Activated CD4-positive, alpha-beta T cell treated with anti-CD3 and anti-CD28 coated beads, Interleukin-2, amount 10 ng/mL, durations not matched to agents 24 days and 14 days (primary cell): Measurements from ENCODE around the gene PIMREG. TPM values are rescaled to one million over a fixed set of nuclear protein-coding genes. Genes with fewer than 3 reads are reported as not detected.
"Not testable (repeated sequence)": the region's sequence is repeated elsewhere in the genome, so short reads cannot be mapped to it uniquely, and the experiment has no call there.

Experiments
- DNase-seq: peaks from one replicate; pipeline ENCODE4 v3.0.0; 2022
- H3K27ac Mint-ChIP-seq: one replicate; pipeline ENCODE4 v1.8.0; 2022; ENCODE audit warnings: mild to moderate bottlenecking, mixed read lengths
- H3K27me3 Mint-ChIP-seq: one replicate; pipeline ENCODE4 v1.8.0; 2022; ENCODE audit warnings: mixed read lengths
- H3K36me3 Mint-ChIP-seq: one replicate; pipeline ENCODE4 v1.8.0; 2022; ENCODE audit warnings: low read depth, mild to moderate bottlenecking, mixed read lengths
- H3K4me1 Mint-ChIP-seq: one replicate; pipeline ENCODE4 v1.8.0; 2021; ENCODE audit warnings: mixed read lengths
- H3K4me3 Mint-ChIP-seq: one replicate; pipeline ENCODE4 v1.8.0; 2022; ENCODE audit warnings: mild to moderate bottlenecking, moderate library complexity, mixed read lengths
- H3K9me3 Mint-ChIP-seq: one replicate; pipeline ENCODE4 v1.8.0; 2021; ENCODE audit warnings: mixed read lengths
- intact Hi-C: fragments of 100-400 bp; cut with micrococcal nuclease; formaldehyde crosslinking; loops from one replicate; pipeline ENCODE4 v1.15.1; 2023
- total RNA-seq: library from RNA; stranded (reverse); gene quantifications from 2 replicates; pipeline ENCODE4 v1.2.3, GENCODE V29; 2022

PIMREG gene
- total RNA-seq, 1 donor from 2014 or later, result 4.6 TPM

DNA sequence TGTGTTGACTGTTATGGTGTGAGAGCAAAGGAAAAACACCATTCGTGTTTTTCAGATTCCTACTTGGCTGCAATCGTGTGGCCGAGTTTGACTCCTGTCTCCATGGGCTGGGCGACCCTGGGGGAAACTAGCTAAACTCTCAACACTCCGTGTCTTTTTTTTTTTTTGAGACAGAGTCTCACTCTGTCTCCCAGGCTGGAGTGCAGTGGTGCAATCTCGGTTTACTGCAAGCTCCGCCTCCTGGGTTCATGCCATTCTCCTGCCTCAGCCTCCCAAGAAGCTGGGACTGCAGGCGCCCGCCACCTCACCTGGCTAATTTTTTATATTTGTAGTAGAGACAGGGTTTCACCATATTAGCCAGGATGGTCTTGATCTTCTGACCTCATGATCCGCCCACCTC is 38.5 kb downstream of the PIMREG start:
- intact Hi-C loops, H3K4me3 Mint-ChIP-seq, DNase-seq, H3K36me3 Mint-ChIP-seq, H3K27me3 Mint-ChIP-seq, H3K4me1 Mint-ChIP-seq, H3K9me3 Mint-ChIP-seq, H3K27ac Mint-ChIP-seq: not testable (repeated sequence)

DNA sequence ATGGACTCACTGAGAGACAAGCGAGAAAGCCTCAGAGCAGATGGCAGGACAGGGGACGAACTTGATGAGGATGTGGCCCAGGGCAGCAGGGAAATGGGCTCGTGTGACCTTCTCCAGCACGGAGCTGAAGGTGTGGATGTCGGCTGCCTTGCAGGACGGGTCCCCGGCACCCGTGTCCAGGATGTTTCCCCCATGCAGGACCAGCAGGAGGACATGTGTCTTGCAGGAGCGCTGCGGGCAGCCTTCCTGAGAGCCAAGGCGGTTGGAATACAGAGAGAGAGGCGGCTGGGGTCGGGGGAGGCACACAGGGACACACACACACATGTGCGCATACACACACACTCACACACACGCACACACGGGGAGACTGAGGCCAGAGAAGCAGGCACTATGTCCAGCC is 39.3 kb downstream of the PIMREG start:
- no peak for DNase-seq
- intact Hi-C loops, result no loop called here
- no peak overlapping the region for H3K27ac Mint-ChIP-seq

DNA sequence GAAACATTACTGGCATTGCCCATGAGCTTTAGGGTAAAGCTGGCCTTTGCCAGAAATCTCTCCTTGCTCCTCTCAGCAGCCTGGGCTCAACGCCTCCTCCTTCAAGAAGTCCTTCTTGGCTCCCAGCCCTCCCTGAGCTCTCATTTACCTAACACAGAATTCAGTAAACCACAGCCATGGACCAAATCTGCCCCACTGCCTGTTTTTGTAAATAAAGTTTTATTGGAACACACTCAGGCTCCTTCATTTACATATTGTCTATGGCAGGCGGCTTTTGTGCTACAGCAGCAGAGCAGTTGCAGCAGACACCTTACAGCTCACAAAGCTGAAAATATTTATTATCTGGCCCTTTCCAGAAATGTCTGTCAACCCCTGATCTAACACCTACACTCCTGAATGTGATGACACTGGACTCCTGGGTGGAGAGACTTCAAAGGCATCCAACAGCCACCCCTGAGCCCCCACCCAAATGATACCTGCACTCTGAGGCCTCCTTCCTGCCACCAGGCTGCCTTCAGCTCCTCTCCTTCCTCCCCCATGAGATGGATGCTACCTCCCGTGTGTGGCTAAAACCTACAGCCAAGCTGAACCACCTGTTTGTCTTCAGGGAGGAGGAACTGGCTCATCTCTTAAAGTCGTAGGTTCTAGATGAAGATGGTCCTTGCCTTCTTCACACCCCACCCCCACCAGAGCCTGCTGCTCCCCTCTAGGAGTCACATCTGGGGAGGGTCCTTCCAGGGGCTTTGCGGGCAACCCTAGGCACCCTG is 41.6 kb downstream of the PIMREG start:
- no peak overlapping the region for H3K27ac Mint-ChIP-seq
- H3K4me1 Mint-ChIP-seq, result no peaks in the 10 kb centered on the region
- DNase-seq, result no peak
- no peak overlapping the region for H3K4me3 Mint-ChIP-seq
- no peaks in the 10 kb centered on the region for H3K9me3 Mint-ChIP-seq
- intact Hi-C loops, result no loop called here
- H3K36me3 Mint-ChIP-seq, result no peaks in the 10 kb centered on the region
- H3K27me3 Mint-ChIP-seq, result no peaks in the 10 kb centered on the region

More for the DNA sequence above, 39.3 kb downstream of the PIMREG start:
- H3K4me3 Mint-ChIP-seq, result no peak overlapping the region
- no peaks in the 10 kb centered on the region for H3K27me3 Mint-ChIP-seq
- H3K9me3 Mint-ChIP-seq, result no peaks in the 10 kb centered on the region
- no peaks in the 10 kb centered on the region for H3K36me3 Mint-ChIP-seq
- H3K4me1 Mint-ChIP-seq, result no peaks in the 10 kb centered on the region

- Mint-ChIP-seq H3K4me1 (no peaks in the 10 kb centered on the region), H3K27ac (no peak overlapping the region), H3K36me3 (no peaks in the 10 kb centered on the region), H3K4me3 (no peak overlapping the region), H3K9me3 (no peaks in the 10 kb centered on the region), H3K27me3 (no peaks in the 10 kb centered on the region)
- no peak for DNase-seq
- intact Hi-C loops, result no loop called here
These were observed 43.2 kb downstream of the PIMREG start for GRCh38 chr17:6487251-6488007.

DNA sequence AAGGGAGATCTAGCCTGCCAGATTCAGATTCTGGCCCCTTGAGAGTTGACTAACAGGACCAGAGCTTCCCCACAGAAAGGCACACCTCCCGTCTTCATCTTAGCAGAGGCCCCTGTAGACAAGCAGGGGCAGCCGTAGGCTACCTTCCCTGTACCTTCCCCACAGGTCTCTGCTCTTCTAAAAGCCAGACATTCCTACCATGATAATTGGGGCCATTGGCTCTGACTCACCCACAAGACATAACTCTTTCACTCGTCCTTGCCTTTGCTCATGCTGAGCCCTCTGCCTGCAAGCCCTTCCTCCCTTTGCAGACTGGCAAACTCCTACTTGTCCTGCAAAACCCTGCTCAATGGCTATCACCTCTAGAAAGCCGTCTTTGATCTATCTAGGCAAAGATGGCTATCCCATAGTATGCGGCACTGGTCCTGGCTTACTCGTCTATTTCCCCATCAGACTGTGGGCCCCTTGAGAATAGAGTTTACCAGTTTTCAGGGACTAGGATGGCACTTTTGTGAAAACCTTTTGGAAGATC is 43.8 kb downstream of the PIMREG start:
- Mint-ChIP-seq H3K4me1 (no peaks in the 10 kb centered on the region), H3K36me3 (no peaks in the 10 kb centered on the region), H3K27me3 (peaks cover 2% of the 10 kb centered on the region), H3K9me3 (no peaks in the 10 kb centered on the region), H3K27ac (no peak overlapping the region), H3K4me3 (no peak overlapping the region)
- intact Hi-C loops, result no loop called here
- no peak for DNase-seq

DNA sequence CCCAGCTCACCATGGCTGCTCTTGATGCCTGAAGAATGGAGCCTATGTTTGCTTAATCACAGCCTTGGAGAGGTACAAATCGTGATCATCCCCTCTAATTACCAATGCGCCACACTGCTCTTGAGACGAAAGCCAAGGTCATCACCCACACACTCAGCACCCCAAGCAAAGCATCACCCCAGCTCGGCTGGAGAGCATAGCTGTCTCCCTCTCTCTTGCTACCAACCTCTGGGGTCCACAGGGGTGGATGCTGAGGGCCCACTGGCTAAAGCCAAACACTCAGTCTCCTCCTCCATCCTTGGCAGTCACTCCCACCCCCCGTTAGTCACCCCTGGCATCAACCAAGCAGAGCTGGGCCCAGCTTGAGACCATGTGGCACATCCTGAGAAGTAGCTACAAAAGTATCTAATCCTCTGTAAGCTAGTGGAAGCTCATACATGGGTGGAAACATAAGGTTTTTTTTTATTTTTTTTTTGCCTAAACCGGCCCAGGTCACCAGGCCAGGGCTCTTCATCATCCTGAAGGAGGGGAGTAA is 44.8 kb downstream of the PIMREG start:
- Mint-ChIP-seq H3K9me3 (no peaks in the 10 kb centered on the region), H3K27me3 (peaks cover 2% of the 10 kb centered on the region), H3K27ac (peak overlapping the region; percentile 34), H3K36me3 (no peaks in the 10 kb centered on the region), H3K4me3 (no peak overlapping the region), H3K4me1 (no peaks in the 10 kb centered on the region)
- DNase-seq, result no peak
- intact Hi-C loops, result no loop called here

GRCh38 chr17:6491071-6491700 is 46.9 kb downstream of the PIMREG start:
- no peak for DNase-seq
- intact Hi-C loops, result no loop called here
- H3K4me1 Mint-ChIP-seq, result peaks cover 9% of the 10 kb centered on the region
- peaks cover 3% of the 10 kb centered on the region for H3K27me3 Mint-ChIP-seq
- no peak overlapping the region for H3K27ac Mint-ChIP-seq
- H3K36me3 Mint-ChIP-seq, result no peaks in the 10 kb centered on the region
- H3K9me3 Mint-ChIP-seq, result no peaks in the 10 kb centered on the region
- H3K4me3 Mint-ChIP-seq, result no peak overlapping the region

GRCh38 chr17:6492892-6493674 is 48.8 kb downstream of the PIMREG start:
- intact Hi-C loops, result no loop called here
- H3K4me3 Mint-ChIP-seq, result no peak overlapping the region
- H3K27ac Mint-ChIP-seq, result peak overlapping the region; percentile 20

DNA sequence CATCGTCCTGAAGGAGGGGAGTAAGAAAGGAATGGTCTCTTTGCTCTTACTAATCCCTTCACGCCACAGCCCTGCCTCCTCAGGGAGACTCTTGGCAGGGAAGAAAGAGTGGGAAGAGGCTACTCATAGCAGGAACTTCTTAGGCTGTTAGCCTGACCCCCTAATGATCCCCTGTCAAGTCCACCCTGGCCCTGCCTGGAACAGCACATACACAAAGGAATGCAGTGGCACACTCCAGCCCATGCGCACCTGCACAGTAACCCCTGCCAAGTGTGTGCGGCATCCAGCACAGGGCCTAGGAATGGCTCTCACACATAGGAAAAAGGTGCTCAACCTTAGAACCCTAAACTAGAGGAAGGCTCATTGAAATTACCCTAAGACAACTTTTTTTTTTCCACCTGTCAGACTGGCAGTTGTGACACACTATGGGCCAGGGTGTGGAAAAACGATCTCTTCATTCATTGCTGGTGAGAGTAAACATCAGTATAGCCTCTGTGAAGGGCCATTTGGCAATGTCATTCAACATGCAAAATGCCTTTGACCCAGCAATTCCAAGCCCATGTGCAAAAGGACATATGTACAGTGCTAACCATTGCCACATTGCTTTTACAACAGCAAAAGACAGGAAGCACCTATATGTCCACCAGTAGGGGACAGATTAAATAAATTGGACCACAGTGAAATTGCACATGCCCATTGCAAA is 50.1 kb downstream of the PIMREG start:
- Mint-ChIP-seq H3K9me3 (no peaks in the 10 kb centered on the region), H3K4me1 (peaks cover 15% of the 10 kb centered on the region), H3K27me3 (peaks cover 5% of the 10 kb centered on the region), H3K27ac (no peak overlapping the region), H3K4me3 (no peak overlapping the region), H3K36me3 (no peaks in the 10 kb centered on the region)
- intact Hi-C loops, result no loop called here
- no peak for DNase-seq

More at GRCh38 chr17:6492892-6493674, 48.8 kb downstream of the PIMREG start:
- H3K4me1 Mint-ChIP-seq, result peaks cover 15% of the 10 kb centered on the region
- peaks cover 5% of the 10 kb centered on the region for H3K27me3 Mint-ChIP-seq
- no peaks in the 10 kb centered on the region for H3K9me3 Mint-ChIP-seq
- no peak for DNase-seq
- H3K36me3 Mint-ChIP-seq, result no peaks in the 10 kb centered on the region

- H3K4me3 Mint-ChIP-seq, result no peak overlapping the region
- DNase-seq, result no peak
- H3K36me3 Mint-ChIP-seq, result no peaks in the 10 kb centered on the region
- H3K4me1 Mint-ChIP-seq, result peaks cover 15% of the 10 kb centered on the region
- no peaks in the 10 kb centered on the region for H3K9me3 Mint-ChIP-seq
- H3K27ac Mint-ChIP-seq, result no peak overlapping the region
- intact Hi-C loops, result no loop called here
- peaks cover 5% of the 10 kb centered on the region for H3K27me3 Mint-ChIP-seq
These were observed 51.3 kb downstream of the PIMREG start for GRCh38 chr17:6495450-6496115.

DNA sequence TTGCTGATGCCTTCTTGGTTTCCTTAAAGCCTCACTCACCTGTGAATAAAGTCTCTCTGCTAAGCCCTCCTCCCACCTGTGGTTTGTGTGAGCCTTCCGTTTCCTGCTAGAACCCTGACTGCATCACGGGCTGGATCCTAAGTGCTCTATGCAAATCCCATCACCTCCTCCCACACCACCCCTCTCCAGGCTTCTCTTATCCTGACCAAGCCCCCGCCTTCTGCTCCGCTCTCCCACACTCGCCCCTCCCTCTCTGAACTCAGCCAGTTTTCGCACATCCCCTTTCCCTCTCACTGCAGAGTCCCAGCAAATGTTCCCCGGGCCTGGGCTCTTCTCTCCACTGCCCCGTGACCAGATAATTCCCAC is 51.8 kb downstream of the PIMREG start:
- DNase-seq, result peak; percentile 62
- Mint-ChIP-seq H3K27me3 (peaks cover 5% of the 10 kb centered on the region), H3K4me1 (peaks cover 15% of the 10 kb centered on the region), H3K36me3 (no peaks in the 10 kb centered on the region), H3K4me3 (peak overlapping the region; percentile 39), H3K27ac (no peak overlapping the region), H3K9me3 (no peaks in the 10 kb centered on the region)
- intact Hi-C loops, result no loop called here

DNA sequence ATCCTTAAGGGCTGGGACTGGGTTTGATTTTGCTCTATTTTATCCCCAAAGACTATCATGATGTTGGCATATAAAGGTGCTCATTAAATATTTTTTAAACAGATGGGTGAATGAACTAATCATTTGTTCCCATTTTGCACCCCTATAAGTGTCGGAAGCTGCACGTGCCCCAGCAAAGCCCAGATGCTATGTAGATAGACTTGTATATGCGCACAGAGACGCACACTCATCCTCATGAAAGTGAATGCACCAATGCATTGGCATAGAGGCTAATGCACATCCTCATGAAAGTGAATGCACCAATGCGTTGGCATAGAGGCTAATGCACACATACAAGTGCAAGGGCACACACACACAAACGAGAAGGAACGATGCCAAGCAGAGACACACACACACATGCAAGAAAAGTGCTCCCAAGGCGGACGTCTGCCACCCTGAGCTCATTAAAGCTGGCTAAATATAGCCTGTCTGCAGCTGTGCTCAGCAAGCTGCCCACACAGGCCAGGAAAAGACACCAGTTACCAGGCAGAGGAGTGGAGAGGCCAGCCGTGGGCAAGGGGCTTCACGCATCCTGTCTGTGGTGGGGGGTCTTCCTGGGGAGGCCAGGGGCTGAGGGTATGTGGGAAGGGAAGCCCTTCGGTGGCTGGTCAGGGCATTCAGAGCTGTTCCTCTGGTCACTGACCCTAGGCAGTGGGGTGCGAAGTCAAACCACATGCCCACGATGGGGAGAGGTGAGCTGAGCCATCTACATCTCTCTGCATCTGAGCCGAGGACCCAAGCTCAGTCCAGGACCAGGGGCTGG is 52.6 kb downstream of the PIMREG start:
- H3K4me1 Mint-ChIP-seq, result peaks cover 15% of the 10 kb centered on the region
- intact Hi-C loops, result no loop called here
- DNase-seq, result no peak
- no peak overlapping the region for H3K27ac Mint-ChIP-seq
- peaks cover 5% of the 10 kb centered on the region for H3K27me3 Mint-ChIP-seq
- no peaks in the 10 kb centered on the region for H3K36me3 Mint-ChIP-seq
- no peak overlapping the region for H3K4me3 Mint-ChIP-seq
- H3K9me3 Mint-ChIP-seq, result no peaks in the 10 kb centered on the region
